ENCODE results near the gene HLA-DOA.

Gene HLA-DOA

GRCh38 chr6:33008944-33009861, at the start of gene HLA-DOA:
TSS of gene HLA-DOA (minus strand) at chr6:33009591.
- Mint-ChIP-seq H3K4me1 (peaks cover 26% of the 10 kb centered on the region), H3K27ac (ENCODE audit: low read depth) (peak within 1 kb of the TSS; percentile 79), H3K9me3 (no peaks in the 10 kb centered on the region), H3K36me3 (ENCODE audit: insufficient read depth) (peaks cover 1% of the 10 kb centered on the region), H3K27me3 (no peaks in the 10 kb centered on the region), H3K4me3 (peak within 1 kb of the TSS; percentile 84)
- ATAC-seq (replicated peaks; ENCODE audit: extremely low read depth, poor library complexity, severe bottlenecking) (peak; percentile 98), DNase-seq (ENCODE audit: low spot score in 2 of 2) (peak; percentile 41 to 49)

- ATAC-seq (replicated peaks; ENCODE audit: extremely low read depth, poor library complexity, severe bottlenecking) = no peak
Measured at GRCh38 chr6:33057222-33058150, 48.1 kb upstream of the HLA-DOA start.

GRCh38 chr6:33053230-33053629, 43.8 kb upstream of the HLA-DOA start:
- no peak for ATAC-seq (replicated peaks; ENCODE audit: extremely low read depth, poor library complexity, severe bottlenecking)
- no peak overlapping the region for H3K4me3 Mint-ChIP-seq
- H3K27ac Mint-ChIP-seq (ENCODE audit: low read depth) = no peak overlapping the region
- H3K36me3 Mint-ChIP-seq (ENCODE audit: insufficient read depth) = no peaks in the 10 kb centered on the region
- DNase-seq (ENCODE audit: low spot score in 2 of 2) = no peak
- no peaks in the 10 kb centered on the region for H3K9me3 Mint-ChIP-seq
- peaks cover 10% of the 10 kb centered on the region for H3K4me1 Mint-ChIP-seq
- peaks cover 35% of the 10 kb centered on the region for H3K27me3 Mint-ChIP-seq

More at GRCh38 chr6:33057222-33058150, 48.1 kb upstream of the HLA-DOA start:
- no peaks in the 10 kb centered on the region for H3K9me3 Mint-ChIP-seq
- no peak for DNase-seq (ENCODE audit: low spot score in 2 of 2)
- no peak overlapping the region for H3K4me3 Mint-ChIP-seq
- H3K27me3 Mint-ChIP-seq = no peaks in the 10 kb centered on the region
- peaks cover 10% of the 10 kb centered on the region for H3K4me1 Mint-ChIP-seq
- no peak overlapping the region for H3K27ac Mint-ChIP-seq (ENCODE audit: low read depth)
- no peaks in the 10 kb centered on the region for H3K36me3 Mint-ChIP-seq (ENCODE audit: insufficient read depth)

- DNase-seq (ENCODE audit: low spot score in 2 of 2) (no peak), ATAC-seq (replicated peaks; ENCODE audit: extremely low read depth, poor library complexity, severe bottlenecking) (no peak)
- Mint-ChIP-seq H3K27ac (ENCODE audit: low read depth) (no peak overlapping the region), H3K4me1 (peaks cover 8% of the 10 kb centered on the region), H3K27me3 (peaks cover 41% of the 10 kb centered on the region), H3K36me3 (ENCODE audit: insufficient read depth) (no peaks in the 10 kb centered on the region), H3K4me3 (no peak overlapping the region), H3K9me3 (no peaks in the 10 kb centered on the region)
Measured at GRCh38 chr6:33052627-33053026, 43.2 kb upstream of the HLA-DOA start.

- no peak for DNase-seq (ENCODE audit: low spot score in 2 of 2)
- ATAC-seq (replicated peaks; ENCODE audit: extremely low read depth, poor library complexity, severe bottlenecking) = no peak
- Mint-ChIP-seq H3K36me3 (ENCODE audit: insufficient read depth) (no peaks in the 10 kb centered on the region), H3K27ac (ENCODE audit: low read depth) (no peak overlapping the region), H3K27me3 (peaks cover 64% of the 10 kb centered on the region), H3K4me1 (no peaks in the 10 kb centered on the region), H3K4me3 (no peak overlapping the region), H3K9me3 (no peaks in the 10 kb centered on the region)
Measured at GRCh38 chr6:33050014-33050810, 40.8 kb upstream of the HLA-DOA start.

- Mint-ChIP-seq H3K4me1 (no peaks in the 10 kb centered on the region), H3K9me3 (no peaks in the 10 kb centered on the region), H3K4me3 (no peak overlapping the region), H3K27ac (ENCODE audit: low read depth) (no peak overlapping the region), H3K36me3 (ENCODE audit: insufficient read depth) (no peaks in the 10 kb centered on the region), H3K27me3 (peaks cover 72% of the 10 kb centered on the region)
- no peak for ATAC-seq (replicated peaks; ENCODE audit: extremely low read depth, poor library complexity, severe bottlenecking)
- no peak for DNase-seq (ENCODE audit: low spot score in 2 of 2)
Measured at GRCh38 chr6:33049323-33050013, 40.1 kb upstream of the HLA-DOA start.

GRCh38 chr6:33040157-33040556, 30.8 kb upstream of the HLA-DOA start:
- DNase-seq (ENCODE audit: low spot score in 2 of 2) (no peak), ATAC-seq (replicated peaks; ENCODE audit: extremely low read depth, poor library complexity, severe bottlenecking) (no peak)
- Mint-ChIP-seq H3K4me1 (no peaks in the 10 kb centered on the region), H3K36me3 (ENCODE audit: insufficient read depth) (peaks cover 1% of the 10 kb centered on the region), H3K27ac (ENCODE audit: low read depth) (no peak overlapping the region), H3K9me3 (peaks cover 5% of the 10 kb centered on the region), H3K4me3 (no peak overlapping the region), H3K27me3 (peaks cover 22% of the 10 kb centered on the region)

DNA sequence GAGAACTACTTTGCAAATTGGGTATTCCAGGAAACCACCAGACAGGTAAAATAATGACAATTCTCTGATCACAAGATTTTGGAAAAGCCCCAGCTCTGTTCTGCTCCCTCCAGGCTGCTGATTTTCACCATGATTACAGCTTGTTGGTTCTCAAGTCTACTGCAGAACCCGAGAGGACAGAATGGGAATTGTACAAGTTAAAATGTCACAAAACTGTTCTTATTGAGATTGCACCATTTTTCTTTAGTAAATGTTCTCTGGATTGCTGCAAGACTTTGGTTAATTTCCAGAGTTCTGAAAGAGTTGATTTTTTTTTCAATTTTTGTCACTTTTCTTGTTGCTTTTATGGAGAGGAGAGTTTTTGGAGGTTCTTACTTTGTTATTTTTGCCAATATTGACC, 27.1 kb upstream of the HLA-DOA start:
- H3K27me3 Mint-ChIP-seq = peaks cover 24% of the 10 kb centered on the region
- DNase-seq (ENCODE audit: low spot score in 2 of 2) (no peak), ATAC-seq (replicated peaks; ENCODE audit: extremely low read depth, poor library complexity, severe bottlenecking) (no peak)
- no peak overlapping the region for H3K27ac Mint-ChIP-seq (ENCODE audit: low read depth)
- H3K4me3 Mint-ChIP-seq = no peak overlapping the region
- H3K36me3 Mint-ChIP-seq (ENCODE audit: insufficient read depth) = no peaks in the 10 kb centered on the region
- H3K4me1 Mint-ChIP-seq = no peaks in the 10 kb centered on the region
- peaks cover 6% of the 10 kb centered on the region for H3K9me3 Mint-ChIP-seq

GRCh38 chr6:33034554-33034953, 25.2 kb upstream of the HLA-DOA start:
- DNase-seq (ENCODE audit: low spot score in 2 of 2) = no peak
- Mint-ChIP-seq H3K27me3 (peaks cover 24% of the 10 kb centered on the region), H3K4me1 (peaks cover 6% of the 10 kb centered on the region), H3K27ac (ENCODE audit: low read depth) (peak overlapping the region; percentile 73), H3K4me3 (no peak overlapping the region), H3K9me3 (peaks cover 6% of the 10 kb centered on the region), H3K36me3 (ENCODE audit: insufficient read depth) (no peaks in the 10 kb centered on the region)
- ATAC-seq (replicated peaks; ENCODE audit: extremely low read depth, poor library complexity, severe bottlenecking) = no peak

- Mint-ChIP-seq H3K9me3 (peaks cover 2% of the 10 kb centered on the region), H3K36me3 (ENCODE audit: insufficient read depth) (peaks cover 3% of the 10 kb centered on the region), H3K27ac (ENCODE audit: low read depth) (peak overlapping the region; percentile 96), H3K4me3 (no peak overlapping the region), H3K4me1 (peaks cover 19% of the 10 kb centered on the region), H3K27me3 (peaks cover 12% of the 10 kb centered on the region)
- no peak for ATAC-seq (replicated peaks; ENCODE audit: extremely low read depth, poor library complexity, severe bottlenecking)
- DNase-seq (ENCODE audit: low spot score in 2 of 2) = no peak
Measured at GRCh38 chr6:33030245-33030644, 20.9 kb upstream of the HLA-DOA start.

GRCh38 chr6:33029328-33030184, 20.2 kb upstream of the HLA-DOA start:
- H3K27me3 Mint-ChIP-seq = peaks cover 5% of the 10 kb centered on the region
- peak overlapping the region; percentile 96 for H3K27ac Mint-ChIP-seq (ENCODE audit: low read depth)
- H3K4me1 Mint-ChIP-seq = peaks cover 19% of the 10 kb centered on the region
- H3K4me3 Mint-ChIP-seq = peak overlapping the region; percentile 52
- peaks cover 5% of the 10 kb centered on the region for H3K36me3 Mint-ChIP-seq (ENCODE audit: insufficient read depth)
- peak; percentile 84 for ATAC-seq (replicated peaks; ENCODE audit: extremely low read depth, poor library complexity, severe bottlenecking)
- no peaks in the 10 kb centered on the region for H3K9me3 Mint-ChIP-seq
- peak in 1 of 2 donors; percentile 30 for DNase-seq (ENCODE audit: low spot score in 2 of 2)
